Measurements from ENCODE around the gene GADD45G.

The GADD45G gene

DNA sequence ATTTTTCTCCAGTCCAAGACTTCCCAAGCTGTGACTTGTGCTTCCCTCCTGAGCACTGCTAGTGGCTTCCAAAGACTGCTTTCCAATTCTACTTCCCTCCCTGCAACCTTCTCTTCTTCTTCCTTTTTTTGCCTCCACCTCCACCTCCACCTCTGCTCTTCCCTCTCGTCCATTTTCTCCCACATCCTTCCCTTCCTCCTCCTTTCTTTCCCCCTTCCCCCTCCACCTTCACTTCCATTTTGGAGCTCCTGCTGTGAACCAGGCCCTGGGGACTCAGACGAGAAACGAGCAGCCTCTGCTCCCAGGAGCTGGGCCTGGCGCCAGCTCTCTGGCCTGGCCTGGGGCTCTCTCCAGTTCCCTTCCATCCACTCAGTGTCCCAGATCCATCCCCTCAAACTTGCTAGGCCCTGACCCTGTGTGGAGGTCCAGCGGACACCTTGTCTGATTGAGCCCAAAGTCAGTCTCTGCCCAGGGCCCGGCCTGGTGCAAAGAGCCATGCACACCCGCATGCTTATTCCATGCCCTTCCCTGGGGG lies 5.6 kb downstream of the GADD45G start:
- DNase-seq = no peak

DNA sequence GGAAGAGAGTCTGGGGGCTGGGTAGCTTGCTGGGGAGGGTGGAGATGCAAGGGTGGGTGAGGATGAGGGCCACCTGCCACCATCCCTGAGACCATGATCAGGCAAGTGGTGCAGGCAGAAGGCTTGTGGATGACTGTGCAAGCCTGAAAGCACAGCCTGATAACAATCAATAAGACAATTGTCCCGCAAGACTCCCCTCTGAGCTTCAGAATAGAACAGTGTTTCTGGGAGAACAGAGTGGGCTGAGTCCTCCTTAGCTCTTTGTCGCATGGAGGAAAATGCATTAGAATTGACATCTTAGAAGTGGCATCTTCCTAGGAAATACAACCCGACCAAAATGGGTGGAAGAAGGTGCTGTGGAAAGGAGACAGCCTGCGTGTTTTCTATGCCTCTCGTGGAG lies 6.6 kb downstream of the GADD45G start:
- DNase-seq = no peak

DNA sequence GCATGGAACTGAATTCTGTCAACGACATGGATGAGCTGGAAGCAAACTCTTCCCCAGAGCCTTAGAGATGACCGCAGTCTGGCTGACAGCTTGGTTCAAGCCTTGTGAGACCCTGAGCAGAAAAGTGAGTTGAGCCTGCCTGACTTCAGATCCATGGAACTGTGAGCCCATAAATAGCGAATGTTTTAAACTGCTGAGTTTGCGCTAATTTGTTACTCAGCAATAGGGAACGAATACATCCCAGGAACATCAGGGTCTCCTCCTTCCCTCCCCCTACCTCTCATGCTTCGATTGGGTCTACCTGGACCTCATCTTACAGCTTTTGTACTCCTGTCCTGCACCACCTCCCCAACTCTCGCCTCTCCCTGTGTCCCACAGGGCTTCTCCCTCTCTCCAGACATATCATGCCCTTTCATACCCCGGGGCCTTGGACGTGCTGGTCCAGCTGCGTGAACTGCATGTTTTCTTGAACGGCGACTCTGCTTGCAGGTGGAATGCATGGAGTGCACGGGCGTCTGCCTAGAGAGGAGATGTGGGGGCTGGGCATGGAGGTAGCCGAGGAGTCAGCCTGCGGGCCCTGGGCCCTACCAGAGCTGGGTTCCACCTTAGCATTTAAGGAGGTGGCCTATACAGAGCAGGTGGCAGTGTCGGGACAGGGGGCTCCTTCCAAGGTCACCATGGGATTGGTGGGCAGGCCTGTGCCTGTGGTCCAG lies 7.9 kb downstream of the GADD45G start:
- DNase-seq = no peak

DNA sequence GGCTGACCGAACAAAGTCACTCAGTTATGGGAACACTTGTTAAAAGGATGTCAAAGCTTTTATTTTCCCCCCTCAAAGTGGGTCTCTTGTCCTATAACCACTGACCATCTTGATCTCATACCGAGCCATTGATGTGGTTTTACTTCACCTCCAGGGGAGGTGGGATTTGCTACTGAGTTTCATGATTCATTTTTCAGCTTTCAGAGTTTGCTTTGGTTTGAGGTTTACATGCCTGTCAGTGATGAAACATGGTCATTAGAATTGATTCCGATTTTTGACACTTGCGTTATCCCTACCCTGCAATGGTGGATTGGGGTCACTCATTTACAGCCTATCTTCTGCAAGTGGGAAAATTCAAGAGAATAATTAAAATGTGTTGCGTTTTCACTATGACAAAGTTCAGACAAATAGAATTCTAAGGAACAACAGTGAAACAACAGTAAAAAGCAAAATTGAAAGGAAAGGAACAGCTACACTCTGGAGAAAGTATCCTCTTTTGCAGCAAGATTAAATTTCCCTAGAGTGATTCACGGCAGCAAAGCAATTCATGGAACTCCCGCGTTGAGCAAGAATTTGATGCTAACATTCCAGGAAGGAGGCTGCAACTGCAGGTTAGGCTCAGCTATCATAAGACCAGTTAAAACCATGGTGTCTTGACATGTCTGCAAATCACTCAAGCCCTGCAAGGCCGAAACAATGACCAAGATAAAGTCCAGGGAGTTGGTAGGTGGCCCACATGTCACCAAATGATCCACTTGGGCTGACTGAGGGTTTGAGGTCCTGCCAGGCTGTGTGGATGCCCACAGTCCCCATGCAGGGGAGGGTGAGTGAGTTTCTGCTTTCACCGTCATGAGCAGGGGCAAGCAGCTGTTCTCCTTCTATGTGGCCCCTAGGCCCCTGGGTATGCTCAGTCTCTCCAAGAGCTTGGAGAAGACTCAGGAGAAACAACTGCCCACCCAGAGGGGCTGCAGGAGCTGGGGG lies 9.4 kb downstream of the GADD45G start:
- no peak for DNase-seq

DNA sequence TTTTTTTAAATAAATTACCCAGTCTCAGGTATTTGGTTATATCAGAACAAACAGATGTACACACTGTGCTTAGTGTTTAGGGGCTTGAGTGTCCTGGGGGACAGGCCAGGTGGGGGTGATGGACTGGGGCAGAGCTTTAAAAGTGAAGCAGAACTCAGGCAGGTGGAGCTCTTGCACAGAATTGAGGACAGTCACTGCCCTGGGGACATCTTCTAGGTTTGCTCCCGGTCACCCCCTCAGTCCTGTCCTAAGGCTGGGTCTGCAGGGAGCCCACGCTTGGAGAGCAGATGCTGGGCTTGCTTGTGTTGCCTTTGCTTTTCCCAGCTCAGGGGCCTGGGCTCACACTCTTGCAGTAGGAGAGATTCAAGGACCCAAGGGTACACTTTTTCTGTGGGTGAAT lies 10.8 kb downstream of the GADD45G start:
- DNase-seq = no peak

DNA sequence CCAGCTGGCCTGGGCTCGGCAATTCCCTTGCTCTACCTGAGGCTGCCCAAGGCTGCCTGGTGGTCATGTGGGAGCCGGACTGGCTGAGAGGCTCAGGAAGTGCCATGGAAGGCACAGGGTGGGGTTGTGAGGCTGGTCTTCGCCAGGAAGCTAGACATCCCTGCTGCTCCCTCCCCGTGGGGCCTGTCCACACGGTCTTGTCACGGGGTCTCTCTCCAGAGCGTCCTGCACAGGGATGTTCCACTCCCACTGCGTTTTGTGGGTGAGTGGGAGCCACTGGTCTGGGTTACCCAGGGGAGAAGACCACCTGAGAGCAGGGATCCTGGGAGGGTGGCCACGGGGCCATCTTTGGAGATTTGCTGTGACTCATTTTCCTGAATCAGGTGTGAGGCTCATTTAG lies 11.6 kb downstream of the GADD45G start:
- no peak for DNase-seq

DNA sequence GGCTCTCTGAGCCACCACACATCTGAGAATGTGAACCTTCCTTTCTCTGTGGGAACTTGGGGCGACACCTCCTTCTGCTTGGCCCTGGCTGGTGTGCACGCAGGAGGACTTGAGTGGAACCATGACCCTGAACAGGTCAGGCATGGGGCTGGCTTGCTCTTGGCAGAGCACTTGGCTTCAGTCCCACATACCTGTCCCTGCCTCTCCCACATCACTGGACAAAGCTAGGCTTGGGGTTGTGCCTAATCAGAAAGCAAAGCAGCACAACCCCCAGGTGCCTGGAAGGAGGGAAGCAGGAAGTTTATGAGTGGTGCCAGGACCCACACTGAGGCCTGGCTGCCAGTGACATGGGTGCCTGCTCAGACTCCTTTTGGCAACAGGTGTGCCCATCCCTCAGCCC lies 13.2 kb downstream of the GADD45G start:
- no peak for DNase-seq

DNA sequence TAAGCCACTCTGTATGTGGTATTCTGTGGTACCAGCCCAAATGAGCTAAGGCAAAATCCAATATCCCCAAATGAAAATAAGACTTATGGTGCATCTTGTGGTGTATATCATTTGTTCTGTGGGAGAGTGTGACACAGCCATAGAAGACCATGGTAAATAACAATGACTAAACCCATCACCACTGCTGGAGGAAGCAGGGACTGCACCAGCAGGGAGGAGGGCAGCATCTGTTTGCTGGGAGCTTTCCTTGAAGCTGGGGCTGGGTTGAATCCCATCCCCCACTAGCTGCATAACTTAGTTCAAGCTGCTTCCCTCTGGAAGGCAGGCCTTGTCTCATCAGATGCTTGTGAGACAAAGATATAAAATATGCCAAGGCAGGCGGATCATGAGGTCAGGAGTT lies 14.2 kb downstream of the GADD45G start:
- no peak for DNase-seq

DNA sequence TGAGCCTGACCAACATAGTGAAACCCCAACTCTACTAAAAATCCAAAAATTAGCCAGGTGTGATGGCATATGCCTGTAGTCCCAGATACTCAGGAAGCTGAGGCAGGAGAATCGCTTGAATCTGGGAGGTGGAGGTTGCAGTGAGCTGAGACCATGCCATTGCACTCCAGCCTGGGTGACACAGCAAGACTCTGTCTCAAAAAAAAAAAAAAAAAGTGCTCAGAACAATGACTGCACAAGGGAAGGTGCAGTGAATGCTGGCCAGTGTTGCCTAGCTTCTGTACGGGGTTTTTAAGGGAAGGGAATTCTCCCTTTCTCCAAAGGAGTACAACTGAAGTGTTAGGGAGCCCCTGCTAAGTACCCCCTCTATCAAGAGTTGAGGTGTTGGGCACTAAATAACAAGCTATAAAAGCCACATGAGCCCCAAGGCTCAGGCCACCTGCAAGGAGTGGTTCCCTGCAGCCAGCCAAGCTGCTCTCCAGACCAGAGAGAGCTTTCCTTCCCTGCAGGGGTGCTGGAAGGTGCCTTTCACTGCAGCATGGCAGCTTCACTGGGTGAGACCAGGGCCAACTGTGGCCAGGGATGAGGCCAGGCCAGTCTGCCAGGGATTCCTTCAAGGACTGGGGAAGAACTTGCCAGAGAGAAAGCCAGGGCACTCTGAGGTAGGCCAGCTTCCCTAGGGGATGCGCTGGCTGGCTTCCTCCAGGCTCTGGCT lies 14.8 kb downstream of the GADD45G start:
- no peak for DNase-seq

DNA sequence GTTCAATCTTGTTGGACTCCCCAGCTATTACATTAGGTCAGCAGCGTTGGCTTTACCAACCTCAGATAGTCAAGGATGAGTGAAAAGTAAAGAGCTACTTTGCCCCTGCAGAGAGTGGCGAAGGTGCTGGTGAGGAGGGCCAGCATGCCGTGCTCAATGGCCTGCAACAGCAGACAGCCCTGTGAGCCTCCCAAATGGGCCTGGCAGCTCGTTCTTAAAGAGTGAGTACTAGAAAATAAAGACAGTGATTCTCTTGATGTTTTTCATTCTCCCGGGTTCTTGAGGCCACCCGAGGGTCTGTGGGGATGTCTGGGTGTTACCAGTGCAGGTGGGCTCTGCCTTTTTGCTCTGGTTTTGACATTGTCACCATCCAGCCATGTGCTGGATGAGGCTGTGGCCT lies 16.2 kb downstream of the GADD45G start:
- no peak for DNase-seq

DNA sequence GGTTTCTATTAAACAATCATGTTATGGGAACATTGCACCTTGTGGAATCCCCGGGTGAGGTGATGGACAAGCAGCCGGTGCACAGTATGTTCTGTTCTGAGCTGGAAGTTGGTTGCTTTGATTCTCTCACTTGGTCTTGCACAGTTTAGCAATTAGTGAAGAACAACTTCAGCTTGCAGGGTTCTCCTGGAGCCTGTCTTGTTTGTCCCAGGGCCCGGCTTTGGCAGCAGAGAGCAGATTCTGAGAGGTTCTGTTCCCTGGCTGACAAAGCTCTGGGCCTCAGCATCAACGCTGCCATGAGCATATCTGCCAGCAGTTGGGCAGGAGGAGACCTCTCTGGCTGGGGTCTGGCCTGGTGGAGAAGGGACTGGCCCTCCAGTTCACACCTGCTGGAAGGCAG lies 16.9 kb downstream of the GADD45G start:
- no peak for DNase-seq

DNA sequence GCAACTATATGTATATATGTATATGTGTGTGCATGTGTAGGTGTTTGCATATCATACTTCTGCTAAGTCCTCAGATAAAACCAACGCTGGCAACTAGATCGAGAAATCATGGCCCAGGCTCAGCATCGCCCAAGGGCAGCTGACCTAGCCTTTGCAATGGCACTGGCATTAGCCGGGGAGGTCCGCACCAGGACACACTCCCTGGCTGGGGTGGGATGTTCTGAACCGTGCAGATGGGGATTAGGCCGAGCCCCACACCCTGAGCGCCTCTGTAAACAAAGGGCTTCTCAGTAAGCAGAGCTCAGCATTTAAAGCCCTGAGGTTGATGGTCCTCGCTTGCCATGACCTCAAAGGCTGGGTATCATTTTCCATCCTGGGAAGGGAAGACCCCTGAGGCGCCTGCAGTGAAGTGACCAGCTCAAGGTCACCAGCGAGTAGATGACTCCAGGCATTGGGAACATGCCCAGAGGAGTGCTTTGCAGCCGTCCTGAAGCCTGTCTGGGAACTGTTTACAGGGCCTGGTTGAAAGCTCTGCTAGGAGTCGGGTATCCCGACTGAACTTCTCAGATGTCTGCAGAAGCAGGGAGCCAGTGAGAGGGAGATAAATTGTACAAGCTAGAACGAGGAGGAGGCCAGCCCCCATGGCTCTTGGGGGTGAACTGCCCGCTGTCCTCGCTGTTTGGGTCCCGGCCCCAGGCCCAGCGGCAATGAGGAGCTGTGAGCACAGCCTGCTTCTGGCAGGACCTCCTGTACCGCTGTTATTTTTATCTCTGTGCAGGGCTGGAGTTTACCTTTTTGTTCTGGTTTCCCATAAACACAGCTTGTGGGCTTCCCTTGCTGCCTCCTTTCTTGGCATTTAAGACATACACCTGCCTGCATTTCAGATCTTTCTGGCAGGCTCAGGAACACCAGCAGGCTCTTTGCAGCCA lies 18.4 kb downstream of the GADD45G start:
- DNase-seq = no peak

DNA sequence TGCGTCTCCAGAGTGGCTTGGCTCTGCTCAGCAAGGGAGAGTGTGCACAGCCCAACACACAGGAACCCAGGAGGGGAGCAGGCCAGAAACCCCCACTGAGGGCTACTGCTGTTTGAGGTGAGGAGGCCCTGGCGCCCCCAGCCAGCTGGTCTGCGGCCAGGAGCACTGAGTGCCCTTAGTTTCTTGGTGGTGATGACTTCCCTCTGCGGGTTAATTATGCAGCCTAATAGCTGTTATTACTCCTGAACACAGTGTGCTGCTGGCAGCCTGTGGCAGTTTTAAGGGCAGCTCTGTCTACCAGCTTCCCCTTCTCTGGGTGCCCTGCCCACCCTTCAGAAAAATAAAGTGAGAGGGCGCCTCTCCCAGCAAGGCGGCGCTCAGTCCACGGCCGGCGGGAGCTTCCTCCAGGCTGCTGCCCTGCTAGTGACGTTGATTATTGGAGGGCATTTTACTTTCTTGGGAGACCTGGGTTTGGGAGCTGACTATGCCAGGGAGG lies 19.2 kb downstream of the GADD45G start:
- no peak for DNase-seq

DNA sequence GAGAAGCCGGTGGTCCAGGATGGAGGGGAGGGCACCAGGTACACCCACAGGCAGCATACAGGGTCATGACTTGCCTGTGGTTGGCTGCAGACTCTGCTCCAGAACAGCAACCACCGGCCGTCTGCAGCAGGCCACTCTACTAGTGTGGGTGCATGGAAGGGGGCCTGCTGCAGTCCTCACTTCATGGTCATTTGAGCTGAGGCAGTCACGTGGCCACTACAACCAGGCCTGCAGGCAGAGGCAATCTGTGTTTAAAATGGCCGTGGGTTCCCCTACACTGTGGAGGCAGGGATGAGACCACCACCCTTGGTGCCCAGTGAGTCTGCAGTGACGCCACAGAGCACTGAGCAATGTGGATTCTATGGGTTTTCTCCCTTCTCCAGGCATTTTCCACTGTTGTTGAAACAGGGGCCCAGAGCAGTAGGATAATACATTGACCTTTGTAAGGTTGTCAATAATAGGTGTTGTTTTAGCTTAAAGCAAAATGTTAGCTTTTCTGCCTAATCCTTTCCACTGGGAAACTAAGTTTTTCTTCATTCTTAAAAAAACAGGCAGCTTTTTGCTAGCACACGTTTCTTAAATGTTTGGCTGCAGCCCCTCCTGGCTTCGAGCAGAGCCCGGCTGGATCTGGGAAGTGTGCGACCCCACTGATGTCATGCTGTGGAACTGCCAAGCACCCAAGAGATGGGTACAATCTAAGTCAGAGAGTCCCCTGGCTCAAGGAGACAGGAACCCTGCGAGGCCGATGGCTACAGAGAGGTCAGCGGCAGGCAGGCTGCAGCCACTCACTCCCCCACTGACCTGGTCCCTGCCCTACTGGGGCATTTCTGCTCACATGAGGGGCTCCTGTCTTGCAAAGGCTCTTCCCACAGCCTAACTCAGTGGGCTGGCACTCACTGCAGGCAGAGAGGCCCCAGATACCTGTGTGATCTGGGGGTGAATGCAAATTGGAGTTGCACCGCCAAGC lies 21.2 kb downstream of the GADD45G start:
- no peak for DNase-seq

DNA sequence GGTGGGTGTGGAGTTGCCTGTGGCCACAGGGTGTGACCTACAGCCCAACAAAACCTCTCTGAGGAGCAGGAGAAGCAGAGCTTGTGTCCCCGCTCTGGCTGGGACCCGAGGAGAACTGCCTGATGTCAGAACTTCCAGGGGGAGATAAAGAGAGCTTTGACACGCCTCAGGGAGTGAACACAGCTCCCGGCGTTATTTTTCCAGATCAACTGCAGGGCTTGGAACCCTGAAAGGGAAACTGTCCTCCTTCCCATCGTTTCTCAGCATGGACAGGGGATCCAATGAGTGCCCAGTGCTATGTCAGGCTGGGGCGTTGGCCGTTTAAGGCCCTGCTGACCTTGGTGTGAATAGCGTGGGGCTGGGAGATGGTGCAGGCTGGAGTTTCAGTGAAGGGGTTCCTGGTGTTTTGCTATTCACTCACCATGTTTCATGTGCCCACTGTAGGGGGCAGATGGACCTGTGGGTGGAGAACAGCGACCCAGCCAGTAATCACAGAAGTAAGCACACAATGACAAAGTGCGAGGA lies 22.0 kb downstream of the GADD45G start:
- DNase-seq = no peak

DNA sequence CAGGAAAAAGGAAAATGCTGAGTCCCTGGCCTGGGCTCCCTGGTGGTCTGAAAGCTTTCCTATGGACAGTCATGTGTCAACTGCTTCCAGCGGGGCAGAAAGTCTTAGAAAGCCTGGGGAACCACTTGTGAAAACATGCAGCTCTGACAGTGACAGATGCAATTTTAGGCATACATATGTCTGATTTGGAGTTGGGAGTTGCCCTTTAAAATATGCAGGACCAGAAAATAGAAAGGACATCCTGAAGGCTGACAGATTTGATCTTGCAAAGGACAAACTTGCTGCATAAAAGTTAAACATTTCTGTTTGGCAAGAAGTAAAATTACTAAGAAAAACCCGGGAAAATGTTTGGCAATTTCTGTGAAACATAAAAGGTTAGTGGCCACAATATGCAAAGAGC lies 23.8 kb downstream of the GADD45G start:
- no peak for DNase-seq

DNA sequence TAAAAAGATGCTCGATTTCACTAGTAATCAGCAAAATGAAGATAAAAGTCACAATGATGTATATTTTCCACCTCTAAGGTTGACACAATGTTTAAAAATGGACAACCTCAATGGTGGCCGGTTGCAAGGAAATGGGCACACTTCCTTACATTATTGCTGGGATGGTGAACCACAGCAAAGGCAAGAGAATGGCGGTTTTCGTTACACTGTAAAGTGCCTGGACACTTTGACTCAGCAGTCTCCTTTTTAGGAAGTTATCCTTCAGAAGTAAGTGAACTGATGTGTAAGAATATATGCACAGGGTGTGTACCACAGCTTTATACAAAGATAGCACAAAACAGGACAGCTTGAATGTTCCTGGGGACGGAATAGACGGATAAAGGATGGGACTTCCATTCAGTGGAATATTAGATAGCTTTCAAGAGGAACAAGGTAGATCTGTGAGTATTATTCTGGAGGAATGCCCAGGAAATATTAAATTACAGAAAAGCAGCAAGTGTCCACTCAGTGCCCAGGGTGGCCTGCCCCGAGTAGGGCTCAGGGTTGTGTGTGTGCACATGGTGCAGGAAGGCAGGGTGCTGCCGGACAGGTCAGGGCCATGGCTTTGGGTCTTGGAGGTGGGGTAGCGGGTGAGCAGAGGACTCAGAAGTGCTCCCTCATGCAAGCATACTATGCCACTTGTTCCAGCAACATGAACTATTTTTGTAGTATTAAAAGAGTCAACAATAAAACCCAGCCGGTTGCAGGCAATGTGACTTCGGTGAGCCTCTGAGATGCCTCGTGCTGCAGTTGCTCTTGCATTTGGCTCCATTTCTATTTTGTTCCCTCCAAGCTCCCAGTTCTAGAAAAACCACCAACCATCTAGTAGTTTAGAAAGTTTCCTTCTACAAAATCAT lies 24.5 kb downstream of the GADD45G start:
- DNase-seq = no peak

DNA sequence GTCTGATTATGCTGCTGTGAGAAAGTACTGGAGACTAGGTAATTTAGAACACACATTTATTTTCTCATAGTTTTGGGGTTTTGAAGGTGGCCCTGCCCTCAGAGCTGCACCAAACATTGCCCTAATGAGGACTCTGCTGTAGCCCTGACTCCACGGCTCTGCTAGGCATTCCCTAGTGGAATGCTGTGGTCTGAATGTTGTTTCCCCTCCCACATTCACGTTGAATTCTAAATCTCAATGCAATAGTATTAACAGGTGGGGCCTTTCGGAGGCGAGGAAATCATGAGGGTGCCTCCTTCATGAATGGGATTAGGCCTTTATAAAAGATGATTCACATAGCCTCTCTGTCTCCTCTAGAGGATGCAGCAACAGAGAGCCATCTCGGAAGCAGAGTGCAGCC lies 25.7 kb downstream of the GADD45G start:
- DNase-seq = no peak

DNA sequence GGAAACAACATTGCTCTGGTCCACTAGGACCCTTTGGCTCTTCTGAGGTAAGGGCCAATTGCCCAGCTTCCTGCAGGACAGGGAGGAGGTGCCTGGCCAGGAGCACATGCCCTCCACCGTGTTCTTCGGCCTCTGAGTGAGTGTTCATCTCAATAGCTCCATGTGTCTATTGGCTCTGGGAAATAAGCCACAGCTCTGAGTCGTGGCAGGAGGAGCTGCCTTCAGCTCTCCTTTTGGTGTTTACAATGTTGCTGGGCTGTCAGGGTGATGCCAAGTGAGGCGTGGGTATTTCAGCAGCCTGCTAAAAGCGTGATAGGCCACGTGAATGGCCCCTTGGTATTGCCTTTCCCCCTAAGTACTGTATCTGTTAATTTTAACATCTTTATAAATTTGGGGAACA lies 26.6 kb downstream of the GADD45G start:
- no peak for DNase-seq
